NCI-H2107 (cell line): Measurements from ENCODE around the gene NME4.
A peak's percentile ranks its signal among the peaks of the same experiment; 100 is the strongest.
"Not testable (repeated sequence)": the region's sequence is repeated elsewhere in the genome, so short reads cannot be mapped to it uniquely, and the experiment has no call there.

Experiments used
- DNase-seq: peaks from one replicate; lab custom pipeline; 2025; lab: John Stamatoyannopoulos, UW

The NME4 gene

DNA sequence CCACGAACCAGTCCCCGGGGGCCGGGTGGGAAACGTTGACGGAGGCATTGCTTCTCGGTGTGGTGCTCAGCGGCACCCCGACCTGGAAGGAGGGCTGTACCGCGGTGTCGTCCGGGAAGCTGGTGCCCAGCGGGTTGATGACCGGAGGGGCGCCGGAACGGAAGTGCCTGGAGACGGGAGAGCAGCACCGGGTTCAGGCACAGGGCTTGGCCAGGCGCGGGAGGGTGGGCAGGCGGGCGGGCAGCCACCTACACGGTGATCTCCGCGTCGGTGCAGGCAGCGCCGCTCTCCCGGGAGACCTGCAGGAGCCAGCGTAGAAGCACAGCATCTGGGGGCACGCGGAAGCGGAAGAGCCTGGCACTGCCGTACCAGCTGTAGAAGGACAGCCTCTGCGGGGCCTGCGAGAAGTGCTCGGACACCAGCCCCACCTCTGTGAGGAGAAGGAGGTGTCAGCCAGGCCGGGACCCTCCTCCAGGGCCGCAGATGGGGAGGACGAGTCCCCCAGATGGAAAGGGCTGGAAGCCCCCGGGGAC lies 19.5 kb upstream of the NME4 start:
- no peak for DNase-seq

DNA sequence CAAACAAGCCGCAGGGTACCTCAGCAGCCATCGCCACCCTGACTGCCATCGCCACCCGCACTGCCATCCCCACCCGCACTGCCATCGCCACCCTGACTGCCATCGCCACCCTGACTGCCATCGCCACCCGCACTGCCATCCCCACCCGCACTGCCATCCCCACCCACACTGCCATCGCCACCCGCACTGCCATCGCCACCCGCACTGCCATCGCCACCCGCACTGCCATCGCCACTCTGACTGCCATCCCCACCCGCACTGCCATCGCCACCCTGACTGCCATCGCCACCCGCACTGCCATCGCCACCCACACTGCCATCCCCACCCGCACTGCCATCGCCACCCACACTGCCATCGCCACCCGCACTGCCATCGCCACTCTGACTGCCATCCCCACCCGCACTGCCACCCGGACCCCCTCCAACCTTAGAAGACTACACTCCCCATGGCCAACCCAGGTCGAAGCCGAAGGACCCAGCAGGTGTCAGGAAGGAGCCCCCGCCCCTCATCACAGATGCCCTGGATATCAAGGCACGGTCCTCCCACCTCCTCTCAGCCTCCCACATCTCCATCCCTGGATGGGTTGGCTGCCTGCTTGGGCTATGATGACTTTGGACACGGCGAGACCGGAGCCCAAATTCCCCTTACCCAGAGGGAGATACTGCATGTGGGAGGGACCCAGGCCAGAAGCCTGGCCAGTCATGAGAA lies 18.7 kb upstream of the NME4 start:
- not testable (repeated sequence) for DNase-seq

DNA sequence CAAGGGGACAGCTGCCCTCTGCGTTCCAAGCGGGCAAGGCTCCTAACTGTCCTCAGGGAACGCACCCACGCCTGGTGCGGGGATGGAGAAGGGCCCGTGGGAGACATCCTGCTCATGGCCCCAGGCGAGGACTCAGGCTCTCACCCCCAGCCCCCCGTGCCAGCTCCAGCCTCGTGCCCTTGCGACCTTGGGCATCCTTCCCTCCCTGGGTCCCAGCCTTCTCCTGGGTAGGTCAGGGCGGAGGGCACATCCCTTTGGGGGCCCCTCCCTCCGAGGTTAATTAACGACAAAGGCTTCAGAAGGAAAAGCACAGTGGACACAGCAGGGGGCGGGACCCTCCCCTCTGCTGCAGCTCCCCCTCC lies 18.2 kb upstream of the NME4 start:
- no peak for DNase-seq

DNA sequence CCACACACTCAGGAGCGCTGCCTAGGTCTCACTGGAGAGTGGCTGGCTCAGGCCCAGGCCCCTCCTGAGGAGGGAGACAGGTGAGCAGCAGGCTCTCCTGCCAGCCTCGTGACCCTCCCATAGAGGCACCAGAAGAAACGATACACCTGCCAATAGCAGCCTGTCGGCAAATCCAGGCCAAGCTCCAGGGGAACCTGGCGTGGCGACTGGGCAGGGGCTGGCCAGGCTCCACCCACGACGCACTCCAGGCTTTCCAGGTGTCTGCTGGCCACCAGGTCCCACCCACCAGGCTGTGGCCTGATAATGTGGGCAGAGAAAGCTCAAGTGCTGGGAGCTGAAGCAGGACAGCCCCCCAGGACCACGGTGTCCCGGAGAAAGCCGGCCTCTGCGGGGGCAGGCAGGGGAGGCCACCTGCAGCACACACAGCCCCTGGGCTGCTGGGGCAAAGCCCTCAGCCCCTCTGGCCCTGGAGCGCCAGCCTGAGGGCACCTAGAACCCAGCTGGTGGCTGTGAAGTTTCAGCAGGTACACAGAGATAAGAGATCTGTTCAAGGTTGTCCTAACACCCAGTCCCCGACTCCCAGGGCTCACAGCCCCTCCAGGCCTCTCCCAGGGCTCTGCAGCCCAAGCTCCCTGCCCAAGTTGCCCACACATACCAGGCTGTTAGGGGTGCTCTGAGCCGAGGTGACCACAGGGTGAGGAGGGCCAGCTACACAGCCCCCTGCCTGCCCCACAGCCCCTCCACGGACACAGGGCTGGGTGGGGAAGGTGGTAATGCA lies 17.6 kb upstream of the NME4 start:
- DNase-seq: peak; percentile 86

DNA sequence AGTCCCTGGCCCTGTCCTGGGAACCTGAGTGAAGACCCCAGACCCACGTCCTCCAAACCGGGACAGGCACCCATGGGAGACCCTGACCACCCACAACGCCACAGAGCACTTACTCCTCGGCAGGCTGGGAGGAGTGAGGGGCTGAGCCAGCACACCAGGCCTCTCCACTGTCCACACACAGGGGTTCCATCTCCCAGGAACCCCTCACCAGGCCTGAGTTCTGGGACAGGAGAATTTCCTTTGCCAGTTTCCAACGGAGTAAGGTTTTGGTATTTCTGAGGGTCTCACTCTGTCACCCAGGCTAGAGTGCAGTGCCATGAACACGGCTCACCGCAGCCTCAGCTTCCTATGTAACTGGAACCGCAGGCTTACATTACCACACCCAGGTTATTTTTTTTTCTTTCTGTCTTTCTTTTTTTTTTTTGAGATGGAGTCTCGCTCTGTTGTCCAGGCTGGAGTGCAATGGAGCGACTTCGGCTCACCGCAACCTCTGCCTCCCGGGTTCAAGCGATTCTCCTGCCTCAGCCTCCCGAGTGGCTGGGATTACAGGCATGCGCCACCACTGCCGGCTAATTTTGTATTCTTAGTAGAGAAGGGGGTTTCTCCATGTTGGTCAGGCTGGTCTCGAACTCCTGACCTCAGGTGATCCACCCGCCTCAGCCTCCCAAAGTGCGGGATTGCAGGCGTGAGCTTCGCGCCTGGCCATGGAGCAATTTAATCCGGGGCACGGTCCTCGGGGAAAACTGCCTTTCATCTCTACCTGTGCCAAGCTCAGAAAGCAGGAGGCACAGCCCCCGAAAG lies 16.8 kb upstream of the NME4 start:
- no peak for DNase-seq

DNA sequence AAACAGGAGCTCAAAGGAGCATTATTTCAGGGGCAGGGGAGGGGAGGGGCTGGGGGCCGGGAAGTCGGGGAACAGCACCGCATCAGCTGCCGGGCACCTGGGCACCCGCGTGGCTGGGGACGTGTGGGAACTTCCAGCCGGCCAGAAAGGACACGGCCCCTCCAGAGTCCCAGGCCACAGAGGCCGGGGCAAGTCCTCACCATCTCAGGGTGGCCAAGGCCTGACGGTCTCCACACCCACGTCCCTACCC lies 16.3 kb upstream of the NME4 start:
- DNase-seq: no peak

DNA sequence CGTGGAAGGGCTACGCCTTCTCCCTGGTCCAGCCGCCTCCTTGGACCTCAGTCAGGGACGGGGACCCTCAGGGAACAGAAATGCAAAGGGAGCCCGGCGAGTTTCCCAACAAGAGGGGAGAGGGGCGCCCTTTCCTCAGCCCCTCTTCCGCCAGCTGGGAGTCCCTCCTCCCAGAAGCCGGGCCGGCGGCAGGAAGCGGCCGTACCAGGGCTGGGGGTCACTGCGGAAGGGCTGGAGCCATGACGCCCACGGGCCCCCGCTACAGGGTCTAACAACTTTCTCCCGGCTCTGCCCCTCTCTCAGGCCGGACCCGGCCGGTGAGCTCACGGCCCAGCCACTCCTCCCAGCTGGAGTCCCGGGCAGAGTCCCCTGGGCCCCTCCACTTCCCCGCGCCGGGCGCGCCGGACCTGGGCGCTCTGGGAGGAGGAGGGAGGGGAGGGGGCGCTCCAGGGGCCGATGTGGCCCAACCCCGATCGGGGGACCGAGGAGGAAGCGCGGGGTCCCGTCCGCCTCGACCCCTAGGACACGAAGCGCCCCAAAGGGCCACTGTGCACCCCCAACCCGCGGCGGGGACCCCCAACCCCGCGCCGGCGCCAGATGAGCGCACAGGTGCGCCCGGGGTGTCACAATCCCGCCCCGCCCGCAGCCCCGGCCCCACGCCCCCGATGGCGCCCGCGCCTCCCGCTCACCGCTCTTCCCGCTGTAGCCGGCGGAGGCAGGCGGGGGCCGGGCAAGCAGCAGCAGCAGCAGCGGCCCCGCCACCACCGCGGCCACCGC lies 15.8 kb upstream of the NME4 start:
- no peak for DNase-seq

DNA sequence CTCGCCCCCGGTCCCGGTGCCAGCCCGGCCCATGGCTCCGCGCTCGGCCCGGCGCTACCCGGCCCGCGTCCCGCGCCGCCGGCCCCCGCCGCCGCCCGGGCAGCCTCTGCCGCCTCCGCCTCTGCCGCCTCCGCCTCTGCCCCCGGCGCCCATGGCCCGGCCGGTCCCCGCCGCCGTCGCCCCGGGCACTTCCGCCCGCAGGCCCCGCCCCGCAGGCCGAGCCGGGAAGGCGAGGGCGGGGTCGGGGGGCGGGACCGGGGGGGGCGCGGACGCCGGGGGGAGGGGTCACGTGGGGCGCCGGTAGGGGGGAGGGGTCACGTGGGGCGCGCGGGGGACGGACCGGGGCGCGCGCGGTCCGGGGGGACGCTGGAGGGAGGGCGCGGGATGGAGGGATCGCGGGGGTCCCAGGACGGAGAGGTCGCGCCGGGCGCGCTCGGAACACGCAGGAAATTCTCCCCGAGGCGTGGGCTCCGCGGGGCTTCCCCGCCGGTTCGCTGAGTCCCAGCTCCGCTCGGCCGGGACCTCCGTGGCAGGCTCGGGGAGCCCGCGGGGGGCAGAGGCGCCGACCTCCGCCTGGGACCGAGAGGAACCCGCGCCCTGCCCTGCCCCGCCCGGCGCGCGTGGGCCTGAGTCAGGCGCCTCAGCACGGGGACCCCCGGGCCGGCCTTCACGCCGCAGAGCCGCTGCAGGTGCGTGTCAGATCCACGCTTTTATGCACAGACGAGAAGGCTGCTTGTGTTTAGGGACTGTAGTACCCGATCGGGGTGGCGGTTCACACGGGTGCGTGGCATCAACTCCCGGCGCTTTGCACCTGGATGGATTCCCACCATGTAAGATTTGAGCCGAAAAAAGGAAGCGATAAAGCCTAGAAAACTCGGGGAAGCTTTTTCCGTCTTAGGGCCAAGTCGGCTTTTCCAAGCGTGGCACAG lies 14.9 kb upstream of the NME4 start, which contains the start of gene PGAP6:
Gene PGAP6, minus strand, starts transcription at position 190 of the 929 bp plus-strand sequence. Its CDS starts 157 bp downstream, at position 33.
- peak; percentile 66 for DNase-seq

DNA sequence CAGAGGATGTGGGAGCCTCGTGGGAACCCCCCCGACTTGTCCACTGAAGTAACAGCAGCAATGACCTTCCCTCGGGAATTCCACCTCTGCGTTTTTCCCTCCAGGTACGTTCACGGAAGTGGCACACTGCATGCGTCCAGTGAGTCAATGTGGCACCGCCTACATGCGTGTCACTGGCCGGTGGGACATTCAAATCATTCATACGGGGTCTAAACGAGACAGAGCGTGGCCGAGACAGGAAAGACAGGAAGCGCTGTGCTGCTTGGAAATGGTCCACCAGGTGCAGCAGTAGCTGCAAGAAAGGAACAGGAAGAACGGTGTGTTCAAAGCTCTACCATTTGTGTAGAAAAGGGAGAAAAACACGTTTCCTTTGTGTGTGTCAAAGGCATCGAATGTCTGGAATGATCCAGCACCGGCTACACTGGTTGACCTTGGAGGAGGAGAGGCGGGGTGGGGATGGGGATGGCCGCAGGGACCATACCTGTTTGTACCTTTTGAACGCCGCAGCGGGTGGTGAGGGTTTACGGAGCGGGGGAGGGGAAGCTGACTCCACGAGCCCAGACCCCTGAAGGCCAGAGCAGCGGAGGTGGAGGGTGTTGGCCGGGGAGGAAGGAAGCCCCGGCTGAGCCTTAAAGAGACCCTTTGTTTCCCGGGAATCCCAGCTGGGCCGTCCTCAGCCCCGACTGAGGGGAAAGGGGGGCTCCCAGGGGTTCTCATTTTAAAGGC lies 13.5 kb upstream of the NME4 start:
- DNase-seq: no peak

DNA sequence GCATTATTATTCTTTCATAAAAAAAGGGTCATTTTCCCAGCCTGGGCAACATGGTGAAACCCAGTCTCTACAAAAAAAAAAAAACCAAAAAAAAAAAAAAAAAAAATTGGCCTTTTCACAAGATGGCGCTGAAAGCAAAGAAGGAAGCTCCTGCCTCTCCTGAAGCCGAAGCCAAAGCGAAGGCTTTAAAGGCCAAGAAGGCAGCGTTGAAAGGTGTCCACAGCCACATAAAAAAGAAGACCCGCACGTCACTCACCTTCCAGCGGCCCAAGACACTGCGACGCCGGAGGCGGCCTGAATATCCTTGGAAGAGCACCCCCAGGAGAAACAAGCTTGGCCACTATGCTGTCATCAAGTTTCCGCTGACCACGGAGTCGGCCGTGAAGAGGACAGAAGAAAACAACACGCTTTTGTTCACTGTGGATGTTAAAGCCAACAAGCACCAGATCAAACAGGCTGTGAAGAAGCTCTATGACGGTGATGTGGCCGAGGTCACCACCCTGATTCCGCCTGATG lies 10.3 kb upstream of the NME4 start:
- no peak for DNase-seq

DNA sequence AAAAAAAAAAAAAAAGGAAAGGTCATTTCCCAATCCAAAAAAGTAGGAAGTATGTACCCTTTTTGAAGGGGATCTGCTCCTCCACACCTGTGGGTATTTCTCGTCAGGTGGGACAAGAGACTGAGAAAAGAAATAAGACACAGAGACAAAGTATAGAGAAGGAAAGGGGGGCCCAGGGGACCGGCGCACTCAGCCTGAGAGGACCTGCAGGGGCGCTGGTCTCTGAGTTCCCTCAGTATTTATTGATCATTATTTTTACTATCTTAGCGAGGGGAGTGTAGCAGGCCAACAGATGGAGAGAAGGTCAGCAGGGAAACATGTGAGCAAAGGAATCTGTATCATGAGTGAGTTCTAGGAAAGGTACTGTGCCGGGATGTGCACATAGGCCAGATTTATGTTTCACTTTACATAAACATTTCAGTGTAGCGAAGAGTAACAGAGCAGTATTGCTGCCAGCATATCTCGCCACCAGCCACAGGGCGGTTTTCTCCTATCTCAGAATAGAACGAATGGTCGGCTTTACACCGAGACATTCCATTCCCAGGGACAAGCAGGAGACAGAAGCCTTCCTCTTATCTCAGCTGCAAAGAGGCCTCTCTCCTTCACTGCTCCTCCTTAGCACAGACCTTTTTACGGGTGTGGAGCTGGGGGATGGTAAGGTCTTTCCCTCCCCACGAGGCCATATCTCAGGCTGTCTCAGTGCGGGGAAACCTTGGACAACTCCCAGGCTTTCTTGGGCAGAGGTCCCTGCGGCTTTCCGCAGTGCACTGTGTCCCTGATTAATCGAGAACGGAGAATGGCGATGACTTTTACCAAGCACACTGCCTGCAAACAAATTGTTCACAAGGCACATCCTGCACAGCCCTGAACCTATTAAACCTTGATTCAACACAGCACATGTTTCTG lies 9.0 kb upstream of the NME4 start:
- DNase-seq: not testable (repeated sequence)

DNA sequence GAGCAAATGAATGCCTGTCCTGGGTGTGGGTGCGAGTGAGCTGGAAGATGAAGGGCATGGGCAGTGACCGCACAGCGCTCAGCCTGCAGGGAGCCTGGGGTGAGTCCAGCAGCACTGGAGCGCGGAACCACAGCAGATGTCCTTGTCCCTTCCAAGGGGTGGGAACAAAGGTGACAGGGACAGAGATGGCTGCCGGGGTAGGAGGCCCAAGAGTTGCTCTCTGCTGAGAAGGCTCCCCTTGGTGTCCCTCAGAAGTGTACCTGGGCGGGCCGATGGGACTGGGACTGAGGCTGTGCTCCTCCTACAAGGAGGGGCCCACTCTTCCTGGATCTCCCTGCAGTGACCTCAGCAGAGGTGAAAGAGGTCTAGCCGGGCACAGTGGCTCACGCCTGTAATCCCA lies 7.6 kb upstream of the NME4 start:
- no peak for DNase-seq

DNA sequence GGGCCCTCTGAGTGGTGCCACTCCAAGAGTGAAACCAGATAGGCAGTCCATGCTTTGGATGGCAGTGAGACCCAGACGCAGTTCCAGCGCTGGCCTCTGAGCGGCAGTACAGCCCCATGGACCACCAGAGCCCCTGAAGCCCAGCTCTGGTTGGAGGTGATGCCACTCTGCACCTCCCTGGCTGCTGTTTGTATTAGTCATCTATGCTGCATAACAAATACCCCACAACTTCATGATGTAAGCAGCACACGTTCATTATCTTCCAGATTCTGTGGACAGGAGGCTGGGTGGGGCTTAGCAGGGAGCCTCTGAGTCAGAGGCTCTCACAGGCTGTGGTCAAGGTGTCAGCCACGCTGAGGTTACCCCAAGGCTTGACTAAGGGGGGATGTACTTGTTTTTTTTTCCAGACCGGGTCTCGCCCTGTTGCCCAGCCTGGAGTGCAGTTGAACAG lies 5.1 kb upstream of the NME4 start:
- DNase-seq: peak; percentile 40

DNA sequence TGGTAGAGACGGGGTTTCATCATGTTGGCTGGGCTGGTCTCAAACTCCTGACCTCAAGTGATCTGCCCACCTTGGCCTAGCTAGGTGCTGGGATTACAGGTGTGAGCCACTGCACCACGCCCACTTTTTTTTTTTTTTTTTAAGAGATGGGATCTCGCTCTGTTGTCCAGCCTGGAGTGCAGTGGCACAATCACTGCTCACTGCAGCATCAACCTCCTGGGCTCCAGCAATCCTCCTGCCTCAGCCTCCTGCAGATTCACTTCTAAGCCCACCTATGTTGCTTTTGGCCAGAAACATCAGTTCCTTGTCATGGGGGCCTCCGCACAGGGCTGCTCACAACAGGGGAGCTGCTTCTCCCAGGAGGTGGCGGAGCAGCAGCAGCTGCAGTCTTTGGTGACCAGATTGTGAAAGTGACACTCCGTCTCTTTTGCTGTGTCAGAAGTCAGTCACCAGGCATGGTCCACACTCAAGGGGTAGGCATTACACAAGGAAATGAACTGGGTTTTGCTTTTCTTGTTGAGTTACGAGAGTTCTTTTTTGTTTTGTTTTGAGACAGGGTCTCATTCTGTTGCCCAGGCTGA lies 4.5 kb upstream of the NME4 start:
- no peak for DNase-seq

DNA sequence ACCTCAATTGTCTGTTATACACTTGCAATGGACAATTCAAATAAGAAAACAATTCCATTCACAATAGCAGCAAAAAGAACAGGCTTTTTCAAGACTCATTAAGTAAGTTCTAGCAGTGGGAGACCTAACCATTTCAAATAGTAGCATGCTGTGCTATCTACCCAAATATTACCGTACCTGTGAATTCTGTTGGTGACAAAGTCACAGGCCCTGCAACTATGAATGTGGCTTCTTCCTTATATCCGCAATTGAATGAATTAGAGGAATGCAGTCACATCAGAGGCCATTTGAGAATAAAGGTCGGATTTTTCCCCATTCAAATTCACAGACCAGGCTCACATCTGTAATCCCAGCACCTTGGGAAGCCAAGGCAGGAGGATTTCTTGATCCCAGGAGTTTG lies 800 bp upstream of the NME4 start:
- no peak for DNase-seq

DNA sequence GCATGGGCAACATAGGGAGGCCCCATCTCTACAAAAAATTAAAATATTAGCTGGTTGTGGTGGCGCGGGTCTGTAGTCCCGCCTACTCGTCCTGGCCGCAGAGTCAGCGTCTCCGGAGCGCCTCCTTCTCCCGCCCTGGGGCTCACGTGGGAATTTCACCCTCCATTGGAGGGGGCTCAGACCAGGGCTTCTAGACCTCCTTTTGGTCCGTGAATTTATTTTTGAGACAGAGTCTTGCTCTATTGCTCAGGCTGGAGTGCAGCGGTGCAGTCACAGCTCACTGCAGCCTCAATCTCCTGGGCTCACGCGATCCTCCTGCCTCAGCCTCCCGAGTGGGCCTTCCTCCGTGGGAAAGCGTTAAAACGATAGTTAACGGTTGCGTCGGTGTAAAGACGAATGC lies 394 bp upstream of the NME4 start:
- DNase-seq: no peak

DNA sequence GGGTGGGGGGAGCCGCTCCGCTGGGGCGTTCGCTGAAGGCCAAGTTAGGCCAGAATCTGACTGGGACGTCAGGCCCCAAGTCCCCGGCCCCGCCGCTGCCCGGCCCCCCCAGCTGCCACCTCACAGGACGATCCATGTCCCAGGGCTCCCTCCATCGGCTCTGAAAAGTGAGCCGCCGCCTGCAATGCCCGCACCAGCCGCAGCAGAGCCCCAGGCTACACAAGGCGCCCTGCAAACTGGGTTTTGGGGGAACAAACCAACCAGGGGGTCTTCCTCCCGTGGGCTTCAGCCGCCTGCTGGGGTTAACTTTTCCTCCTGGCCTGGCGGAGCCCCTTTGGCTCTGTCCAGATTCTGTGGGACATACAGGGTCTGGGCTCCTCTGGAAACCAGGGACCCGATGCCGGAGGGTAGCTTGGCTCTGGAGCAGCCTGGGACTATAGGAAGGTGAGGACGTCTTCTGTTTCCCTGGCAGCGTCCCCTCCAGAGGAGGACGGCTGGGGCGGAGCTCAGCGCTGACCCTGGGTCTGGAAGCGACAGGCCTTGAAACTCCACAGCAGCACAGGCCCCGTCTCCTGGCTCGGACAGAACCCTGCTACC lies 835 bp downstream of the NME4 start:
- no peak for DNase-seq
